Vagina (tissue), 2 donors: ENCODE results near the gene DPP6.

Experiments
- CTCF ChIP-seq, 3 experiments: fragments of 450-650 bp in 2 of 3; fragments of 200-600 bp in 1 of 3; sonication (generic) in 1 of 3; IDR thresholded peaks; one replicate each; pipeline ENCODE4 v1.5.1; 2017 to 2019; ENCODE audit warnings: antibody characterized with exemption in 3 of 3, mild to moderate bottlenecking in 2 of 3, moderate library complexity in 2 of 3
- POLR2A ChIP-seq, 2 donors: fragments of 450-650 bp; IDR thresholded peaks; one replicate each; pipeline ENCODE4 v1.6.1; 2017; ENCODE audit warnings: antibody characterized with exemption in 2 of 2, mild to moderate bottlenecking in 2 of 2, moderate library complexity in 2 of 2

- TF ChIP-seq POLR2A (IDR thresholded peaks at IDR 0.05) (no peak), CTCF (IDR thresholded peaks at IDR 0.05) (no peak)
These were observed 201.6 kb downstream of the DPP6 start for GRCh38 chr7:154253810-154254209.
